GM12878 (cell line): Measurements from ENCODE around the gene SLC26A8. TPM values are rescaled to one million over a fixed set of nuclear protein-coding genes. Genes with fewer than 3 reads are reported as not detected.

Experiments
- ATF2 ChIP-seq: IDR thresholded peaks from 2 replicates; pipeline ENCODE4 v1.6.1; 2012; ENCODE audit warnings: low read length, inconsistent platforms
- CHD2 ChIP-seq: IDR thresholded peaks from 2 replicates; pipeline ENCODE4 v1.6.1; 2011; ENCODE audit warnings: low read depth, low read length, improper control_type of control experiment, borderline replicate concordance
- CREM ChIP-seq: IDR thresholded peaks from 2 replicates; pipeline ENCODE4 v1.6.1; 2014; ENCODE audit warnings: antibody characterized with exemption, low read depth
- ELK1 ChIP-seq: IDR thresholded peaks from 2 replicates; pipeline ENCODE4 v1.6.1; 2012; ENCODE audit warnings: low read depth, low read length, improper control_type of control experiment
- HCFC1 ChIP-seq: fragments of 150-350 bp; IDR thresholded peaks from 2 replicates; pipeline ENCODE4 v1.6.1; 2014; ENCODE audit warnings: low read length
- KDM1A ChIP-seq: fragments of 200-600 bp; sonication (generic); IDR thresholded peaks from 2 replicates; pipeline ENCODE4 v1.6.1; 2016; ENCODE audit warnings: borderline replicate concordance
- PRDM15 ChIP-seq: fragments of 450-650 bp; formaldehyde crosslinking; IDR thresholded peaks from 2 replicates; pipeline ENCODE4 v1.4.0; 2020; ENCODE audit warnings: mild to moderate bottlenecking, moderate library complexity
- RFX5 ChIP-seq: IDR thresholded peaks from 2 replicates; pipeline ENCODE4 v1.6.1; 2011; ENCODE audit warnings: low read depth, low read length, improper control_type of control experiment
- RUNX3 ChIP-seq: IDR thresholded peaks from 2 replicates; pipeline ENCODE4 v1.6.1; 2012; ENCODE audit warnings: low read length, inconsistent platforms
- SMAD5 ChIP-seq: IDR thresholded peaks from 2 replicates; pipeline ENCODE4 v1.6.1; 2016; ENCODE audit warnings: antibody characterized with exemption, low read depth
- USF1 ChIP-seq: IDR thresholded peaks from 2 replicates; pipeline ENCODE4 v1.6.1; 2011; ENCODE audit warnings: borderline replicate concordance, low read depth, mild to moderate bottlenecking, moderate library complexity, mixed read lengths, low read length; ENCODE audit not compliant: insufficient read depth; ENCODE audit errors: extremely low read length
- ZZZ3 ChIP-seq: IDR thresholded peaks from 2 replicates; pipeline ENCODE4 v1.6.1; 2011; ENCODE audit warnings: low read depth; ENCODE audit not compliant: control insufficient read depth, insufficient read length
- polyA plus RNA-seq, 11 experiments: library from polyadenylated mRNA; depleted of rRNA in 4 of 11; unstranded in 6 of 11; stranded (reverse) in 5 of 11; fragments of >200 nt; fragmentation: Nextera tagmentation in 4 of 11; fragmentation: Illumina TruSeq in 1 of 11; extraction: Ambion mirVana in 4 of 11; extraction: Trizol in 1 of 11; gene quantifications; 1 replicate in 1 of 11; 2 replicates in 10 of 11; pipeline versions ENCODE4 v1.2.1 to v1.2.3, GENCODE V29; 2011 to 2016; ENCODE audit warnings: inconsistent platforms in 2 of 11, missing spikeins in 2 of 11, low read depth in 1 of 11
- total RNA-seq, 4 experiments: library from RNA; depleted of rRNA in 3 of 4; stranded (reverse); fragments of >200 nt in 3 of 4; fragmentation: Illumina TruSeq in 1 of 4; extraction: Trizol in 1 of 4; gene quantifications; 2 replicates each; pipeline versions ENCODE4 v1.2.1 to v1.2.3, GENCODE V29; 2013 to 2021

Gene SLC26A8
- total and polyA plus RNA-seq, 10 of the 15 experiments (the other 5 are each of a cell fraction or from before 2014, with no cell fraction given): 0.09 to 0.95 (median 0.27) TPM; not detected in 2

GRCh38 chr6:35919827-35920751 lies 104.4 kb downstream of the SLC26A8 start (continued):
- TF ChIP-seq RUNX3 (peak; percentile 53; the same call in 1 of the 2 replicates), ATF2 (no peak), ZZZ3 (no peak), SMAD5 (no peak), PRDM15 (CRISPR knock-in tag) (no peak), CREM (no peak), KDM1A (no peak), HCFC1 (no peak), RFX5 (no peak), CHD2 (no peak), ELK1 (no peak), USF1 (no peak)
